Mammary epithelial cell (primary cell): ENCODE results near the gene RPRD1A.

Experiments used
- CTCF ChIP-seq, 2 donors: IDR thresholded peaks in 1 of 2; conservative IDR thresholded peaks in 1 of 2; 2 replicates each; pipeline ENCODE4 v1.5.1; 2011 to 2012; ENCODE audit warnings: inconsistent platforms in 2 of 2, low read length in 2 of 2, mild to moderate bottlenecking in 2 of 2, control low read depth in 1 of 2, low read depth in 1 of 2; ENCODE audit not compliant: insufficient read depth in 1 of 2; ENCODE audit errors: extremely low read depth in 1 of 2
- EZH2 ChIP-seq: IDR thresholded peaks from 2 replicates; pipeline ENCODE4 v1.6.1; 2012; ENCODE audit warnings: low read length, inconsistent platforms, borderline replicate concordance

- TF ChIP-seq CTCF (conservative IDR thresholded peaks at IDR 0.05 in 1 of 2, IDR thresholded peaks at IDR 0.05 in 1 of 2; ENCODE audit: extremely low read depth in 1 of 2, insufficient read depth in 1 of 2, low read depth in 1 of 2, low read length in 2 of 2) (no peak), EZH2 (no peak)
Observed at GRCh38 chr18:36089001-36089400, 21.6 kb upstream of the RPRD1A start.
